Gastroesophageal sphincter (tissue), 4 donors: ENCODE data around the gene A2M. TPM values are rescaled to one million over a fixed set of nuclear protein-coding genes. Genes with fewer than 3 reads are reported as not detected.
A peak's percentile ranks its signal among the peaks of the same experiment; 100 is the strongest.

ENCODE experiments used
- ATAC-seq: fragments of 150-250 bp; one replicate; pipeline ENCODE4 v1.9.1; 2016; ENCODE audit warnings: mild to moderate bottlenecking, moderate library complexity
- H3K27ac ChIP-seq, 4 donors: fragments of 200-600 bp; sonication (generic) in 3 of 4; 1 replicate in 3 of 4; 2 replicates in 1 of 4; pipeline ENCODE4 v1.5.1; 2016 to 2019
- H3K27me3 ChIP-seq: fragments of 200-600 bp; sonication (generic); one replicate; pipeline ENCODE4 v1.5.1; 2019
- H3K36me3 ChIP-seq, 2 donors: fragments of 200-600 bp; sonication (generic); one replicate each; pipeline ENCODE4 v1.5.1; 2019; ENCODE audit warnings: control low read depth in 1 of 2
- H3K4me1 ChIP-seq, 3 donors: fragments of 200-600 bp; sonication (generic); 1 replicate in 2 of 3; 2 replicates in 1 of 3; pipeline ENCODE4 v1.5.1; 2016 to 2019; ENCODE audit warnings: control low read depth in 2 of 3
- H3K4me3 ChIP-seq, 2 donors: fragments of 200-600 bp; sonication (generic); one replicate each; pipeline ENCODE4 v1.5.1; 2019; ENCODE audit warnings: mild to moderate bottlenecking in 1 of 2, moderate library complexity in 1 of 2
- H3K9me3 ChIP-seq, 3 donors: fragments of 200-600 bp; sonication (generic); one replicate each; pipeline ENCODE4 v1.5.1; 2017 to 2019; ENCODE audit warnings: control low read depth in 2 of 3
- EP300 ChIP-seq: sonication (generic); formaldehyde crosslinking; IDR thresholded peaks from one replicate; pipeline ENCODE4 v1.6.1; 2017; ENCODE audit warnings: antibody characterized with exemption, mild to moderate bottlenecking
- POLR2A ChIP-seq, 2 donors: fragments of 450-650 bp; IDR thresholded peaks; one replicate each; pipeline ENCODE4 v1.6.1; 2017; ENCODE audit warnings: antibody characterized with exemption in 2 of 2, mild to moderate bottlenecking in 2 of 2, moderate library complexity in 1 of 2
- POLR2AphosphoS5 ChIP-seq: sonication (generic); formaldehyde crosslinking; IDR thresholded peaks from one replicate; pipeline ENCODE4 v1.6.1; 2017; ENCODE audit warnings: antibody characterized with exemption
- WGBS, 2 donors: methylation state at CpG; one replicate each; pipeline ENCODE4 v1.1.5; 2018; ENCODE audit warnings: low coverage in 1 of 2; 5-methylcytosine and 5-hydroxymethylcytosine counted together
- total RNA-seq, 4 donors: library from RNA; depleted of rRNA; stranded (reverse); fragments of >200 nt; gene quantifications; one replicate each; pipeline ENCODE4 v1.1.0, GENCODE V29; 2016
- TF ChIP-seq, protein P1 (sequence below), 4 experiments: fragments of 200-600 bp in 2 of 4; fragments of 450-650 bp in 2 of 4; sonication (generic) in 1 of 4; IDR thresholded peaks; one replicate each; pipeline ENCODE4 v1.5.1; 2017 to 2019; ENCODE audit warnings: antibody characterized with exemption in 4 of 4, mild to moderate bottlenecking in 2 of 4, moderate library complexity in 2 of 4

A2M gene
- 100 to 1,000 TPM; 268 to 632 (median 588) TPM for total RNA-seq

DNA sequence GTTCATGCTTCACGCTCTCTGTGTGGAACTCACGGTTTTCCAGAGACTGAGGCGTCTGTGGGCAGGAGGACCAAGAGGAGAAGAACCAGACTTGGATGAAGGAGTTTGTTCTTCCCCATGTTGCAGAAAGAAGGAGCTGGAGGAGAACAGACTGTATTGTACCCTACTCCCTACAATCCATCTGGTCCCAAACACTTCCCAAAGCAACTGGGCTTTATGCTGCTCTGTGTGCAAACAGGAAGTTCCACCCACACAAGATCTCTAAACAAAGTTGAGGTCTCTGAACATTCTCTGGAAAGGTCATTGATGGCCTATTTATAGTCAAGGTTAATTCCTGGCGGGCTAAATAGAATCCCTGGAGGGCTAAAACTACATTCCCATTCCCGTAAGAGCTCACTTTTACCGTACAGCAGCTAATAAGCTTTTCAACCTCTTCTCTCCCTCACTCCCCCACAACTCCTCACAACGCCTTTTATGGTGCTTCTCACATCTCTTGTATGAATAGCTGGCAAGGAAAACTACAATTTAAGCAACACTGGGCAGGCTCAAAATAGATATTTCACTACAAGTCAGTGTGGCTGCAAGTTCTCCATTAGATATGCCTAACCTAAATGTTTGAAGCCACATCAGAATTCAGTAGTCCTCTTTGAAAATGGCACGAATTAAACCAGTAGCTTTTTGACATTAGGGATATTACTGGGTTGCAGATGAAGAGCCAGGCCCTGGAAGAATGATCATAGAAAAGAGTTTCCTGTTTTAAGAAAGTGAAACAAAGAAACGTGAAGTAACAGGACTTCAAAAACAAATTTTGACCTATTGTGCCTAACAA, at the start of gene A2M:
Gene A2M, minus strand, starts transcription at position 189 of the 829 bp plus-strand sequence. Its CDS starts 70 bp downstream, at position 119.
- WGBS, 2 donors: 8 to 10% methylated on average over 9 of the region's 9 CpGs
- Histone ChIP-seq H3K4me1 (peaks cover 10 to 73% (median 16%) of the 10 kb centered on the region in 3 donors), H3K9me3 (no peaks in the 10 kb centered on the region), H3K27me3 (no peaks in the 10 kb centered on the region), H3K27ac (peak within 1 kb of the TSS; percentile 83 to 88 (median 84)), H3K36me3 (peaks cover 0 to 25% of the 10 kb centered on the region in 2 donors), H3K4me3 (peak within 1 kb of the TSS; percentile 53 to 92)
- ATAC-seq: peak; percentile 79
- TF ChIP-seq EP300 (no peak), POLR2AphosphoS5 (peak; percentile 97), POLR2A (IDR thresholded peaks at IDR 0.05) (peak; percentile 21 to 76)
- TF ChIP-seq, protein P1, sequence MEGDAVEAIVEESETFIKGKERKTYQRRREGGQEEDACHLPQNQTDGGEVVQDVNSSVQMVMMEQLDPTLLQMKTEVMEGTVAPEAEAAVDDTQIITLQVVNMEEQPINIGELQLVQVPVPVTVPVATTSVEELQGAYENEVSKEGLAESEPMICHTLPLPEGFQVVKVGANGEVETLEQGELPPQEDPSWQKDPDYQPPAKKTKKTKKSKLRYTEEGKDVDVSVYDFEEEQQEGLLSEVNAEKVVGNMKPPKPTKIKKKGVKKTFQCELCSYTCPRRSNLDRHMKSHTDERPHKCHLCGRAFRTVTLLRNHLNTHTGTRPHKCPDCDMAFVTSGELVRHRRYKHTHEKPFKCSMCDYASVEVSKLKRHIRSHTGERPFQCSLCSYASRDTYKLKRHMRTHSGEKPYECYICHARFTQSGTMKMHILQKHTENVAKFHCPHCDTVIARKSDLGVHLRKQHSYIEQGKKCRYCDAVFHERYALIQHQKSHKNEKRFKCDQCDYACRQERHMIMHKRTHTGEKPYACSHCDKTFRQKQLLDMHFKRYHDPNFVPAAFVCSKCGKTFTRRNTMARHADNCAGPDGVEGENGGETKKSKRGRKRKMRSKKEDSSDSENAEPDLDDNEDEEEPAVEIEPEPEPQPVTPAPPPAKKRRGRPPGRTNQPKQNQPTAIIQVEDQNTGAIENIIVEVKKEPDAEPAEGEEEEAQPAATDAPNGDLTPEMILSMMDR (IDR thresholded peaks at IDR 0.05): no peak

GRCh38 chr12:9163392-9163791, 47.7 kb upstream of the A2M start:
- no peaks in the 10 kb centered on the region for H3K27me3 ChIP-seq
- H3K27ac ChIP-seq: no peak overlapping the region
- H3K4me1 ChIP-seq: no peaks in the 10 kb centered on the region
- no peak for TF ChIP-seq EP300
- peak; percentile 10 for TF ChIP-seq POLR2AphosphoS5
- TF ChIP-seq POLR2A (IDR thresholded peaks at IDR 0.05): no peak
- 67 to 79% methylated on average over 3 to 5 of the region's 5 CpGs for WGBS, 2 donors
- no peaks in the 10 kb centered on the region for H3K9me3 ChIP-seq
- peak; percentile 55 for ATAC-seq
- H3K4me3 ChIP-seq: no peak overlapping the region
- H3K36me3 ChIP-seq: no peaks in the 10 kb centered on the region

GRCh38 chr12:9156119-9156518, 40.4 kb upstream of the A2M start:
- Histone ChIP-seq H3K36me3 (no peaks in the 10 kb centered on the region), H3K4me3 (no peak overlapping the region), H3K27ac (no peak overlapping the region), H3K4me1 (no peaks in the 10 kb centered on the region), H3K27me3 (no peaks in the 10 kb centered on the region), H3K9me3 (no peaks in the 10 kb centered on the region)
- no peak for ATAC-seq
- TF ChIP-seq POLR2A (IDR thresholded peaks at IDR 0.05) (no peak), EP300 (no peak), POLR2AphosphoS5 (no peak)
- TF ChIP-seq, protein P1 (IDR thresholded peaks at IDR 0.05): no peak
- WGBS, 2 donors: 93 to 100% methylated on average over 1 to 3 of the region's 4 CpGs

DNA sequence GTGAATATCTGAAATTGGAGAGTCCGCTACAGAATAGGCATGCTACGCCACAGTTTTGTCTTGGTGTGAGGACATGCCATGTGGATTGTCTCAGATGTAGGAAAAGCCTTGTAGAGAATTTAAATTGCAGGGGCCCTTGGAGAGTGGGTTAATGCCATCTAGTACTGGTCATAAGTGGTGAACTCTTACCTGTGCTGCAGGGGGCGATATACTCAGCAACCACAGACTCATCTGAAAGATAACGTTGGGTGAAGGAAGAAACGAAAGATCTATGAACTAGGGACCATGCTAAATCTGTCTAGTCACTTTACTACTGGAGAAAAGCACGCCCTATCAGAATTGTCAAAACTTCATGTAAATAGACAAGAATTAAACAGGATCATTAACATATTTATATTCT, 33.7 kb upstream of the A2M start:
- H3K36me3 ChIP-seq: no peaks in the 10 kb centered on the region
- WGBS, 2 donors: 68 to 90% methylated on average over 2 to 6 of the region's 6 CpGs
- no peak for ATAC-seq
- no peak overlapping the region for H3K4me3 ChIP-seq
- H3K27ac ChIP-seq: no peak overlapping the region
- TF ChIP-seq, protein P1 (IDR thresholded peaks at IDR 0.05): no peak
- TF ChIP-seq POLR2AphosphoS5 (no peak), POLR2A (IDR thresholded peaks at IDR 0.05) (no peak), EP300 (no peak)
- peaks cover 0 to 19% (median 0%) of the 10 kb centered on the region in 3 donors for H3K9me3 ChIP-seq
- H3K27me3 ChIP-seq: no peaks in the 10 kb centered on the region
- no peaks in the 10 kb centered on the region for H3K4me1 ChIP-seq

- TF ChIP-seq POLR2A (IDR thresholded peaks at IDR 0.05) (no peak), EP300 (no peak), POLR2AphosphoS5 (no peak)
- TF ChIP-seq, protein P1 (IDR thresholded peaks at IDR 0.05): no peak
- Histone ChIP-seq H3K9me3 (peaks cover 0 to 24% (median 0%) of the 10 kb centered on the region in 3 donors), H3K27me3 (no peaks in the 10 kb centered on the region), H3K36me3 (no peaks in the 10 kb centered on the region), H3K27ac (no peak overlapping the region), H3K4me3 (no peak overlapping the region), H3K4me1 (no peaks in the 10 kb centered on the region)
- WGBS, 2 donors: 58 to 62% methylated on average over 1 to 2 of the region's 2 CpGs
- ATAC-seq: no peak
These were observed 33.2 kb upstream of the A2M start for GRCh38 chr12:9148926-9149325.
